Neutrophil (primary cell): ENCODE results near the gene FASLG.

Experiments used
- H3K27ac ChIP-seq: fragments of 200-600 bp; sonication (generic); 2 replicates; pipeline ENCODE4 v1.5.1; 2016; ENCODE audit warnings: mild to moderate bottlenecking, moderate library complexity
- H3K27me3 ChIP-seq: fragments of 200-600 bp; sonication (generic); 2 replicates; pipeline ENCODE4 v1.6.0; 2016; ENCODE audit warnings: mild to moderate bottlenecking
- H3K36me3 ChIP-seq: fragments of 200-600 bp; sonication (generic); 2 replicates; pipeline ENCODE4 v1.5.1; 2017
- H3K4me1 ChIP-seq, 2 experiments: fragments of 200-600 bp in 1 of 2; sonication (generic) in 1 of 2; 1 replicate in 1 of 2; 2 replicates in 1 of 2; pipeline versions ENCODE4 v1.5.1 to v1.6.1; 2013 to 2016; ENCODE audit warnings: low read depth in 1 of 2, low read length in 1 of 2, mild to moderate bottlenecking in 1 of 2, moderate library complexity in 1 of 2; ENCODE audit not compliant: control insufficient read depth in 1 of 2, insufficient read depth in 1 of 2
- H3K4me3 ChIP-seq, 2 experiments: fragments of 200-600 bp in 1 of 2; sonication (generic) in 1 of 2; 1 replicate in 1 of 2; 2 replicates in 1 of 2; pipeline ENCODE4 v1.5.1; 2013 to 2016; ENCODE audit warnings: low read depth in 1 of 2, low read length in 1 of 2, mild to moderate bottlenecking in 1 of 2, moderate library complexity in 1 of 2
- H3K9me3 ChIP-seq: fragments of 200-600 bp; sonication (generic); 2 replicates; pipeline ENCODE4 v1.5.1; 2016
- CTCF ChIP-seq: fragments of 200-600 bp; sonication (generic); IDR thresholded peaks from 2 replicates; pipeline ENCODE4 v1.5.1; 2016; ENCODE audit warnings: antibody characterized with exemption

Gene FASLG

GRCh38 chr1:172704420-172705210 is 45.7 kb downstream of the FASLG start:
- Histone ChIP-seq H3K4me3 (no peak overlapping the region), H3K4me1 (no peaks in the 10 kb centered on the region), H3K27me3 (no peaks in the 10 kb centered on the region), H3K27ac (no peak overlapping the region), H3K9me3 (no peaks in the 10 kb centered on the region), H3K36me3 (no peaks in the 10 kb centered on the region)
- TF ChIP-seq CTCF = no peak

DNA sequence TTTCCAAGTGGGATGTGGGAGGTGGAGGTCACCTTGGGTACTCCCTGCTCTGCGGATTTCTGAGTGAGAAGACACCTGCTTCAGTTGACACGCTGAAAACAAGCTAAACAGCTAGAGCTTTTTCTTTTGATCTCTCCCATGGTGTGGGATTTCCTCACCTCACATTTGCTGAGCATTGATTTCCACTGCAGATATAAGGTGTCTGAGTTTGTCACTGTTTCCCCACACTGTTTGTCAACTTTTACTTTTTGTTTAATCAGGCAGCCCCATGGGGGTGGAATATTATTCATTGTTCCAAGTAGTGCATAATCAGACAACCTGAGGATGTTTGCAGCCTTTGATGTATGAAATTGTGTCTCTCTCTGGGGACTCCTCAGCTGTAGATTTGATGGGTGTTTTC is 49.5 kb downstream of the FASLG start:
- Histone ChIP-seq H3K4me3 (no peak overlapping the region), H3K4me1 (no peaks in the 10 kb centered on the region), H3K9me3 (no peaks in the 10 kb centered on the region), H3K27me3 (no peaks in the 10 kb centered on the region), H3K36me3 (no peaks in the 10 kb centered on the region), H3K27ac (no peak overlapping the region)
- TF ChIP-seq CTCF = no peak

GRCh38 chr1:172711558-172711957 is 52.7 kb downstream of the FASLG start:
- Histone ChIP-seq H3K27ac (no peak overlapping the region), H3K36me3 (no peaks in the 10 kb centered on the region), H3K4me1 (no peaks in the 10 kb centered on the region), H3K4me3 (no peak overlapping the region), H3K9me3 (no peaks in the 10 kb centered on the region), H3K27me3 (no peaks in the 10 kb centered on the region)
- TF ChIP-seq CTCF = no peak

DNA sequence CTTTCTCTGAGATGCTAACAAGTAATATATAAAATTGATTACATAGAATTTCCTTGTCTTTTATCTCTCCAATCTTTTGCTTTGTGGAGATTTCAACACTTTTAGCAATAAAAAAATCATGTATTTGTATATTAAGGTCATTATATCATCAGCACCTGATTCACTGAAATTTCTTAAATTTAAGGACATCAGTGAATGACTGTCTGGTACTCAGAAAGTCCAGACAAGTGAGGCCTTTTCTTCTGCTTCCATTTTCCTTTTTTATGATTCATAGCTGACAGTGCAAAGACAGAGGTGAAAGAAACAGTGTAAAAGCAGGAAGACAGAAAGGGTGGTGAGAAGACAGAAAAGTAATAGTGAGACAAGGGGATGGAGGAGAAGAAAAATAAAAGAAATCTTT is 54.6 kb downstream of the FASLG start:
- H3K36me3 ChIP-seq = no peaks in the 10 kb centered on the region
- no peaks in the 10 kb centered on the region for H3K4me1 ChIP-seq
- no peaks in the 10 kb centered on the region for H3K9me3 ChIP-seq
- no peak overlapping the region for H3K4me3 ChIP-seq
- H3K27ac ChIP-seq = no peak overlapping the region
- no peaks in the 10 kb centered on the region for H3K27me3 ChIP-seq
- TF ChIP-seq CTCF = no peak
